Hepatocyte (in vitro differentiated cells): ENCODE measurements around the gene SENP1. TPM values are rescaled to one million over a fixed set of nuclear protein-coding genes. Genes with fewer than 3 reads are reported as not detected.
A peak's percentile ranks its signal among the peaks of the same experiment; 100 is the strongest.

Experiments
- DNase-seq: peaks from one replicate; pipeline ENCODE4 v3.0.0-alpha.2; 2016; ENCODE audit warnings: low spot score
- H2AFZ ChIP-seq: fragments of 200-600 bp; sonication (generic); 2 replicates; pipeline ENCODE4 v1.6.0; 2016; ENCODE audit warnings: antibody characterized with exemption, mild to moderate bottlenecking
- H3K27ac ChIP-seq: fragments of 200-600 bp; sonication (generic); 2 replicates; pipeline ENCODE4 v1.5.1; 2016; ENCODE audit warnings: mild to moderate bottlenecking
- H3K27me3 ChIP-seq: fragments of 200-600 bp; sonication (generic); 2 replicates; pipeline ENCODE4 v1.6.1; 2016
- H3K36me3 ChIP-seq: fragments of 200-600 bp; sonication (generic); replicated peaks from 2 replicates; pipeline ENCODE4 v1.5.1; 2016; ENCODE audit warnings: low read depth; ENCODE audit not compliant: insufficient read depth
- H3K4me1 ChIP-seq: fragments of 200-600 bp; sonication (generic); 2 replicates; pipeline ENCODE4 v1.5.1; 2016; ENCODE audit warnings: mild to moderate bottlenecking, moderate library complexity; ENCODE audit not compliant: insufficient read depth
- H3K4me2 ChIP-seq: fragments of 200-600 bp; sonication (generic); 2 replicates; pipeline ENCODE4 v1.6.0; 2016
- H3K4me3 ChIP-seq: fragments of 200-600 bp; sonication (generic); 2 replicates; pipeline ENCODE4 v1.5.1; 2016; ENCODE audit warnings: mild to moderate bottlenecking
- H3K79me2 ChIP-seq: fragments of 200-600 bp; sonication (generic); 2 replicates; pipeline ENCODE4 v1.6.0; 2017; ENCODE audit warnings: mild to moderate bottlenecking
- H3K9me2 ChIP-seq: fragments of 200-600 bp; sonication (generic); replicated peaks from 2 replicates; pipeline ENCODE4 v1.6.0; 2017; ENCODE audit warnings: mild to moderate bottlenecking; ENCODE audit not compliant: insufficient read depth
- H3K9me3 ChIP-seq: fragments of 200-600 bp; sonication (generic); 2 replicates; pipeline ENCODE4 v1.5.1; 2016; ENCODE audit warnings: low read depth, mild to moderate bottlenecking
- H4K20me1 ChIP-seq: fragments of 200-600 bp; sonication (generic); 2 replicates; pipeline ENCODE4 v1.6.0; 2016; ENCODE audit warnings: mild to moderate bottlenecking; ENCODE audit not compliant: insufficient read depth, poor library complexity, severe bottlenecking
- EZH2 ChIP-seq: fragments of 200-600 bp; sonication (generic); IDR thresholded peaks from 2 replicates; pipeline ENCODE4 v1.6.1; 2016; ENCODE audit warnings: antibody characterized with exemption, mild to moderate bottlenecking, borderline replicate concordance
- EZH2phosphoT487 ChIP-seq: fragments of 200-600 bp; sonication (generic); IDR thresholded peaks from one replicate; pipeline ENCODE4 v1.6.1; 2018; ENCODE audit warnings: antibody characterized with exemption, mild to moderate bottlenecking, low read depth, moderate library complexity; ENCODE audit not compliant: unreplicated experiment, severe bottlenecking
- WGBS: methylation state at CpG from one replicate; pipeline ENCODE4 v1.1.6; 2016; ENCODE audit warnings: low lambda C conversion rate; ENCODE audit errors: missing lambda C conversion rate; 5-methylcytosine and 5-hydroxymethylcytosine counted together
- polyA plus RNA-seq: library from polyadenylated mRNA; unstranded; fragments of >200 nt; fragmentation: Nextera tagmentation; extraction: Ambion mirVana; gene quantifications from 2 replicates; pipeline ENCODE4 v1.2.1, GENCODE V29; 2016
- total RNA-seq: library from RNA; depleted of rRNA; stranded (reverse); fragments of >200 nt; gene quantifications from 2 replicates; pipeline ENCODE4 v1.2.3, GENCODE V29; 2014
- TF ChIP-seq, protein P1 (sequence below): fragments of 200-600 bp; sonication (generic); IDR thresholded peaks from 2 replicates; pipeline ENCODE4 v1.5.1; 2016; ENCODE audit warnings: antibody characterized with exemption, mild to moderate bottlenecking; ENCODE audit not compliant: poor library complexity

Gene SENP1
- total and polyA plus RNA-seq, 2 experiments from 2014 or later, result 3.9 to 16.9 TPM

DNA sequence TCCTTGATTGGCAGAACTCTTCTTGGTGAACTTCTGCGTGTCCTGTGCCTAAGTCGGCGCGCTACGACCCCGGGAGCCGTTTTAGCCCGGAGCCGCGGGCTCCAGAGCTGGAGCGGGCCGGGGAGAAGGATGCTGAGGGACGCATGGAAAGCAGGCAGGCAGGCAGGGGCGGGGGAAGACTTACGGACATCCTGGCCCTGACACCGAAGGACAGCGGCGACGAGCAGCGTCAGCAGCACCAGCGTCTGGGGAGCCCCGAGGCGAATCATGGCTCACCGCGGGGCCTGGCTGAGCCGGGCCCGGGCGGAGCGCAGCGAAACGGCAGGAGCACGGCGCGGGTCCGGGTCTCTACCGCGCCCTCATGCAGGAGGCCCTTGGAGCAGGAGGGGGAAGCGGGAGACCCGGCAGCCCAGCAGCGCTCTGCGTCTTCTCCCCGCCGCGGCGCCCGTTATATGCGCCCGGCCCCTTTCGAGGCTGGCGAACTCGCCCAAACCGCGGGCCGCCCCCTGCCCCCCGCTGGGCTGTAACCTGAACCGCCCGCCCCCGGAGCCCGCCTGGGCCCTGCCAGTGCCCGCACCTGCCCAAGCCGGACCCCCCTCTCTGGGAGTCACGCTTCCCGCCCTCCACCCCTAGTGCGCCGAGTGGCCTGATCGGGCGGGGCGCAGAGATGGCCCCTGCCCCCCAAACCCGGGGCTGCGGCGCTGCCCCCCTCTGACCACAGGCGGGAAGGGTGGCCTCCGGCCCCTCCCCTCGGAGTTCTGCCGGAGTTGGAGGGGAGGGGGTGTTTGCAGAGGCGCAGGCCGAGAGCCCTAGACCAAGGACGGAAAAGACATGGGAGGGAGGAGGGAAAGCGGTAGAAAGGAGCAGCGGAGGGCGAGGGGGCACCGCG is 101.6 kb downstream of the SENP1 start, which contains the start of gene COL2A1:
Gene COL2A1 (minus strand): TSS at position 424 of the 889 bp plus-strand sequence. CDS start 155 bp downstream, at position 269.
- Histone ChIP-seq H3K27ac (peak within 1 kb of the TSS; percentile 31), H3K27me3 (peaks cover 42% of the 10 kb centered on the region)
- TF ChIP-seq EZH2phosphoT487, result peak; percentile 35
- TF ChIP-seq EZH2, result no peak
- TF ChIP-seq, protein P1, sequence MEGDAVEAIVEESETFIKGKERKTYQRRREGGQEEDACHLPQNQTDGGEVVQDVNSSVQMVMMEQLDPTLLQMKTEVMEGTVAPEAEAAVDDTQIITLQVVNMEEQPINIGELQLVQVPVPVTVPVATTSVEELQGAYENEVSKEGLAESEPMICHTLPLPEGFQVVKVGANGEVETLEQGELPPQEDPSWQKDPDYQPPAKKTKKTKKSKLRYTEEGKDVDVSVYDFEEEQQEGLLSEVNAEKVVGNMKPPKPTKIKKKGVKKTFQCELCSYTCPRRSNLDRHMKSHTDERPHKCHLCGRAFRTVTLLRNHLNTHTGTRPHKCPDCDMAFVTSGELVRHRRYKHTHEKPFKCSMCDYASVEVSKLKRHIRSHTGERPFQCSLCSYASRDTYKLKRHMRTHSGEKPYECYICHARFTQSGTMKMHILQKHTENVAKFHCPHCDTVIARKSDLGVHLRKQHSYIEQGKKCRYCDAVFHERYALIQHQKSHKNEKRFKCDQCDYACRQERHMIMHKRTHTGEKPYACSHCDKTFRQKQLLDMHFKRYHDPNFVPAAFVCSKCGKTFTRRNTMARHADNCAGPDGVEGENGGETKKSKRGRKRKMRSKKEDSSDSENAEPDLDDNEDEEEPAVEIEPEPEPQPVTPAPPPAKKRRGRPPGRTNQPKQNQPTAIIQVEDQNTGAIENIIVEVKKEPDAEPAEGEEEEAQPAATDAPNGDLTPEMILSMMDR, result no peak

DNA sequence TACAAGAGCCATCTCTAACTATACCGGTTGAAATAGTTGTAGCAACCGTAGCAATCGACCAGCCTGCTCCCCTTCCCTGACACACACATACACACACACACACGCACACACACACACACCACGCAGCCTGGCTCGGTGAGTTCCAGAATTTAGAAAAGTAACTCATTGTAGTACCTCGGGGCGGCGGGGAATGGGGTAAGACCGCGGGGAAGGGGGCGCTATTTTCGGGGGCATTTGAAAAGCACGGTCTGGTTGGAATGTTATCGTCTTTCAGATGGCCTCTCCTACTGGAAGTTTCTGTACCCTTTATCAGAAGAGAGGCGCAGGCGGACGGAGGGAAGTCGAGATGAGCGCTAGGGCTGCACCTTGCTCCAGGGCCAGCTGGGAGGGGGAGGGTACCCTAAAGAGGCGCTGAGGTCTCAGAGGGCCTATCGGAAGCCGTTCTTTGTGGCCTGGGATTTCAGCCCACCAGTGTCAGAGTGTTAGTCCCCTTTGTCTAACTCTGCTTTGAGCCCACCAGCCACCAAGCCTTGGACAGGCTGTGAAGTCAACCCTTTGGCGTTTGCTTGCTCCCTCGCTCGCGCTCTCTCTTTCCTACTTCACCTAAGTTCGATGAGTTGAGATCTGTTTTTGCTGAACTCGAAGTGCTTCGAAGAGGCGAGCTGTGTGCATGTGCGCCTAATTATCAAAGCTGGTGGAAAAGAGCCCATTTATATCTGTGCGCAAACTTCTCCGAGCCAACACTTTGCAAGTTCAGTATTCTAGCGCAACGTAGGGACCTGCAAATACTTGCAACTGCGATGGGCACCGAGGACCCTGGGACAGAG is 102.4 kb downstream of the SENP1 start:
- no peak for DNase-seq

More for the DNA sequence above, 101.6 kb downstream of the SENP1 start, which contains the start of gene COL2A1:
- Histone ChIP-seq H4K20me1 (no peaks in the 10 kb centered on the region), H3K9me3 (no peaks in the 10 kb centered on the region), H3K9me2 (no peaks in the 10 kb centered on the region), H2AFZ (peak within 1 kb of the TSS; percentile 42), H3K36me3 (no peaks in the 10 kb centered on the region), H3K4me3 (peak within 1 kb of the TSS; percentile 28), H3K4me1 (peaks cover 29% of the 10 kb centered on the region), H3K79me2 (no peaks in the 10 kb centered on the region), H3K4me2 (peak within 1 kb of the TSS; percentile 95)
- WGBS, result under 1% methylated on average over 66 of the region's 83 CpGs
- peak; percentile 55 for DNase-seq

DNA sequence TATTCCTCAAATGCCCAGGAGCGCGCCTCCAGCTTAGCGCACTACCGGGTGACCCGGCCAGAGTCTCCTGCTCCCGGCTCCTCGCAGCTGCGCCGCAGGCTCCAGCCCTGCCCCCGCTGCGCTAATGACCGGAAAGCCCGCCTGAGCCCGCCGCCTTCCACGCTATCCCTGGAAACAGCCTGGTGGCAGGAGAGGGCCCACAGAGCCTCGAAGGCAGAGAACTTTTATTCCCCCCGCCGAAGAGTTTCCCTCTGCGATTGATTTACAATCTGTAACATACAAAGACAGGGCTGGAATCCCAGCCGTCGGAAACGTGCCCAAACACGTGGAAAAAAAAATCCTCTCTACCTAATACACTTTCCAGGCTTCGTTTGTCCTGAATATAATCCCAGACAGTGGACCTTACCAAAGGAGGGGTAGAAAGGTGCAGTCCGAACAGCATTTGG is 103.1 kb downstream of the SENP1 start:
- Histone ChIP-seq H3K9me3 (no peaks in the 10 kb centered on the region), H4K20me1 (no peaks in the 10 kb centered on the region), H3K27me3 (peaks cover 35% of the 10 kb centered on the region), H3K9me2 (no peaks in the 10 kb centered on the region), H3K36me3 (no peaks in the 10 kb centered on the region), H3K79me2 (no peaks in the 10 kb centered on the region), H3K4me2 (peak overlapping the region; percentile 95), H3K4me1 (peaks cover 29% of the 10 kb centered on the region), H3K27ac (no peak overlapping the region), H3K4me3 (no peak overlapping the region), H2AFZ (no peak overlapping the region)
- TF ChIP-seq, protein P1, result no peak
- no peak for TF ChIP-seq EZH2phosphoT487
- TF ChIP-seq EZH2, result no peak
- WGBS, result 4% methylated on average over 26 of the region's 26 CpGs
- peak; percentile 75 for DNase-seq

More for the DNA sequence above, 102.4 kb downstream of the SENP1 start:
- H3K4me2 ChIP-seq, result peak overlapping the region; percentile 95
- peak overlapping the region; percentile 28 for H3K4me3 ChIP-seq
- H3K79me2 ChIP-seq, result no peaks in the 10 kb centered on the region
- no peaks in the 10 kb centered on the region for H3K9me3 ChIP-seq
- H3K9me2 ChIP-seq, result no peaks in the 10 kb centered on the region
- no peak overlapping the region for H3K27ac ChIP-seq
- no peaks in the 10 kb centered on the region for H4K20me1 ChIP-seq
- H2AFZ ChIP-seq, result peak overlapping the region; percentile 42
- TF ChIP-seq, protein P1, result no peak
- TF ChIP-seq EZH2 (no peak), EZH2phosphoT487 (no peak)
- WGBS, result 8% methylated on average over 35 of the region's 38 CpGs
- H3K4me1 ChIP-seq, result peaks cover 29% of the 10 kb centered on the region
- H3K36me3 ChIP-seq, result no peaks in the 10 kb centered on the region
- H3K27me3 ChIP-seq, result peaks cover 37% of the 10 kb centered on the region
